Esophagus squamous epithelium (tissue), 5 donors: ENCODE results near the gene STAC3. TPM values are rescaled to one million over a fixed set of nuclear protein-coding genes. Genes with fewer than 3 reads are reported as not detected.

Experiments
- DNase-seq: peaks from one replicate; lab custom pipeline; 2025; lab: John Stamatoyannopoulos, UW
- H3K27ac ChIP-seq, 4 donors: fragments of 200-600 bp; sonication (generic); one replicate each; pipeline ENCODE4 v1.5.1; 2016 to 2019; ENCODE audit warnings: mild to moderate bottlenecking in 1 of 4
- H3K27me3 ChIP-seq, 4 donors: fragments of 200-600 bp; sonication (generic); 1 replicate in 3 of 4; 2 replicates in 1 of 4; pipeline versions ENCODE4 v1.5.1 to v1.6.0; 2017 to 2021; ENCODE audit warnings: antibody characterized with exemption in 1 of 4
- H3K36me3 ChIP-seq, 3 donors: fragments of 200-600 bp; sonication (generic); one replicate each; pipeline ENCODE4 v1.5.1; 2016 to 2019
- H3K4me1 ChIP-seq, 3 donors: fragments of 200-600 bp; sonication (generic); one replicate each; pipeline ENCODE4 v1.5.1; 2017 to 2019
- H3K4me3 ChIP-seq, 4 donors: fragments of 200-600 bp; sonication (generic); 1 replicate in 3 of 4; 2 replicates in 1 of 4; pipeline ENCODE4 v1.5.1; 2016 to 2019; ENCODE audit warnings: mild to moderate bottlenecking in 2 of 4, moderate library complexity in 1 of 4
- H3K9me3 ChIP-seq, 3 donors: fragments of 200-600 bp; sonication (generic); one replicate each; pipeline ENCODE4 v1.5.1; 2016 to 2019
- POLR2A ChIP-seq, 4 donors: fragments of 450-650 bp; IDR thresholded peaks; one replicate each; pipeline ENCODE4 v1.6.1; 2017; ENCODE audit warnings: antibody characterized with exemption in 4 of 4, mild to moderate bottlenecking in 4 of 4, moderate library complexity in 3 of 4
- WGBS, 2 donors: methylation state at CpG; one replicate each; pipeline ENCODE4 v1.1.5; 2018; 5-methylcytosine and 5-hydroxymethylcytosine counted together
- intact Hi-C: fragments of 100-400 bp; cut with DNase I; formaldehyde crosslinking; loops from one replicate; pipeline ENCODE4 v1.15.0; 2022
- total RNA-seq, 4 donors: library from RNA; depleted of rRNA; stranded (reverse); fragments of >200 nt; gene quantifications; one replicate each; pipeline ENCODE4 v1.1.0, GENCODE V29; 2016
- TF ChIP-seq, protein P1 (sequence below), 6 experiments: fragments of 450-650 bp in 4 of 6; fragments of 200-600 bp in 2 of 6; sonication (generic) in 2 of 6; IDR thresholded peaks; one replicate each; pipeline ENCODE4 v1.5.1; 2016 to 2019; ENCODE audit warnings: antibody characterized with exemption in 6 of 6, mild to moderate bottlenecking in 4 of 6, moderate library complexity in 4 of 6
- donor health status: DM: yes; HTN: yes; CAD: no.

Gene STAC3
- total RNA-seq, 4 donors from 2014 or later = 0.29 to 0.95 (median 0.47) TPM

DNA sequence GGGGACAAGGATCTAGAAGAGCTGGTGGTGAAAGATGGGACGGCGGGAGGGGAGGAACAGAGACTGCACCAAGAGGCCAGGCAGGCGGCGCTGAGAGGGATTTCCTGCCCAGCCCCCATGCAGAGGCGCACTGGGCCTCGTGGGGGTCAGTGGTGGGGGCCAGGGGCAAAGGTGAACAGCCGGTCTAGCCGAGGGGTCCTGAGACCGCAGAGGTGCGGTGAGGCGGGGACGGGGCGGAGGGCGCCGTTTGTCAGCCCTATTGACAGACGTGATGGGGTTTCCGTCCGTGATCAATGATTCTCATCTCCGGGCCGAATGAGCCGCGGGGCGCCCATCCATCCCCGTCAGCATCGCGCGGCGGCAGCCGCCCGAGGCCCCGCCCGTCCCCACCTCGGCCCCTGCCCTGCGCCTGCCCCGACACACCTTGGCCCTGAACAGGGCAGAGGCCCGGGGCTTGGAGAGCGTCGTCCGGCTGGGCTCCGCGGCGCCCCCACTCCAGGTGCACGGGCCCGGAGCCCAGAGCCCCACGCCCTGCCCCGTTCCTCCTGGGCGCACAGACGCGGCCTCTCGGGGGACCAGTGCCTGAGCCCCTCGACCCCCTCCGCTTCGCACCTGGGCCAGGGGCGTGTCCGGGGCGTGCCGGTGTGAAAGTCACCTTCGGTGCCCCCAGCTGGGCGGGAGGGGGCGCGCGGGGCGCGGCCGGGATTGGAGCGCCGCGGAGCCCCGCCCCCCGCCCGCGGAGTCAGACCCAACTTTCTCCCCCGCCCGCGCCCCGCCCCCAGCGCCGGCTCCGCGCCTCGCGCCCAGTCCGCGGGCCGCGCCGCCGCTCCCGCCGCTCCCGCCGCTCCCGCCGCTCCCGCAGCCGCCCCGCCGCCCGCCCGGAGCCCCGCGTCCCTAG lies 34.7 kb downstream of the STAC3 start, which contains the start of gene NXPH4:
Gene NXPH4 (plus strand): TSS at position 781 of the 898 bp plus-strand sequence. CDS start 176 bp downstream, outside the sequence.
- intact Hi-C loops = no loop called here
- H3K36me3 ChIP-seq = peaks cover 0 to 18% (median 7%) of the 10 kb centered on the region in 3 donors
- H3K27ac ChIP-seq = no peak within 1 kb of the TSS
- DNase-seq = no peak
- 4 to 5% methylated on average over 11 to 22 of the region's 102 CpGs for WGBS, 2 donors
- H3K4me1 ChIP-seq = peaks cover 29 to 74% (median 35%) of the 10 kb centered on the region in 3 donors
- peaks cover 0 to 76% (median 21%) of the 10 kb centered on the region in 4 donors for H3K27me3 ChIP-seq
- peak within 1 kb of the TSS; percentile 32 to 63 (median 47) for H3K4me3 ChIP-seq
- H3K9me3 ChIP-seq = no peaks in the 10 kb centered on the region
- TF ChIP-seq, protein P1, sequence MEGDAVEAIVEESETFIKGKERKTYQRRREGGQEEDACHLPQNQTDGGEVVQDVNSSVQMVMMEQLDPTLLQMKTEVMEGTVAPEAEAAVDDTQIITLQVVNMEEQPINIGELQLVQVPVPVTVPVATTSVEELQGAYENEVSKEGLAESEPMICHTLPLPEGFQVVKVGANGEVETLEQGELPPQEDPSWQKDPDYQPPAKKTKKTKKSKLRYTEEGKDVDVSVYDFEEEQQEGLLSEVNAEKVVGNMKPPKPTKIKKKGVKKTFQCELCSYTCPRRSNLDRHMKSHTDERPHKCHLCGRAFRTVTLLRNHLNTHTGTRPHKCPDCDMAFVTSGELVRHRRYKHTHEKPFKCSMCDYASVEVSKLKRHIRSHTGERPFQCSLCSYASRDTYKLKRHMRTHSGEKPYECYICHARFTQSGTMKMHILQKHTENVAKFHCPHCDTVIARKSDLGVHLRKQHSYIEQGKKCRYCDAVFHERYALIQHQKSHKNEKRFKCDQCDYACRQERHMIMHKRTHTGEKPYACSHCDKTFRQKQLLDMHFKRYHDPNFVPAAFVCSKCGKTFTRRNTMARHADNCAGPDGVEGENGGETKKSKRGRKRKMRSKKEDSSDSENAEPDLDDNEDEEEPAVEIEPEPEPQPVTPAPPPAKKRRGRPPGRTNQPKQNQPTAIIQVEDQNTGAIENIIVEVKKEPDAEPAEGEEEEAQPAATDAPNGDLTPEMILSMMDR (IDR thresholded peaks at IDR 0.05) = no peak
- TF ChIP-seq POLR2A (IDR thresholded peaks at IDR 0.05) = no peak

DNA sequence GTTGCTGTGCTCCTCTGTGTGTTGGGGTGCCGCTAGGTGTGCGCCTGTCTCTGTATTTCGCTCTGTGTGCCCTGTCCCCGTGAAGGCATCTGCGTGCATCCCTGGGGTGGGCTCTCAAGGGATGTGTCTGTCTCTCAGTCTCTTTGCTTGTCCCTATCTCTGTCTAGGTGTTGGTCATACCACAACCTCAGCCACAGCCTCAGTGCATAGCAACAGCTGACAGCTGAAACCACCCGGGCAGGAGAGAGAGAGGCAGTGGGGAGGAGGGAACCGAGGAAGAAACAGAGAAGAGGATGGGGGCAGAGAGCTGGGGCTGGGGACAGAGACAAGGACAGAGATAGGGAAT lies 35.3 kb downstream of the STAC3 start:
- H3K36me3 ChIP-seq = peaks cover 0 to 24% (median 7%) of the 10 kb centered on the region in 3 donors

DNA sequence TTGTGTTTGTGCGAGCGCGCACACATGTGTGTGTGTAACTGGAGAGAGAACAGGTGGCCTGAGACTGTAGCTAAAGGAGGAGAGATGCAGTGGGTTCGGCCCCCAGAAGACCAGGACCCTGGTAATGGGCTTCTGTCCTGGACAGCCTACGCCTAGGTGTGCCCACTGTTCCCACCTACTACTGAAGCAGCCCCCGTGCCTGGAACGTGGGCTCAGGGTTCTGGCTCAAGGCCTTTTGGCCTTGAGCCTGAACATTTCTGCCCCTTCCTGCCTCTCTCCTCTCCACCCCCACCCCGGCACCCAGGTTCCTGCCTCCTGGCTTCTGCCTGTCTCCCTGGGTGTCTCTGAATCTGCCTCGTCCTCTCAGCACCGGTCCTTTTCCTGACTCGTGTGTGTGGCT lies 35.9 kb downstream of the STAC3 start:
- peaks cover 0 to 64% (median 11%) of the 10 kb centered on the region in 4 donors for H3K27me3 ChIP-seq
- no peak overlapping the region for H3K27ac ChIP-seq
- no peaks in the 10 kb centered on the region for H3K9me3 ChIP-seq
- intact Hi-C loops = no loop called here
- H3K4me3 ChIP-seq = no peak overlapping the region
- H3K4me1 ChIP-seq = peaks cover 29 to 71% (median 35%) of the 10 kb centered on the region in 3 donors
- no peak for TF ChIP-seq POLR2A (IDR thresholded peaks at IDR 0.05)
- TF ChIP-seq, protein P1 (IDR thresholded peaks at IDR 0.05) = no peak
- 30% methylated on average over 11 of the region's 11 CpGs for WGBS, 2 donors
- H3K36me3 ChIP-seq = peaks cover 6 to 30% (median 7%) of the 10 kb centered on the region in 3 donors
- no peak for DNase-seq

More for the DNA sequence above, 35.3 kb downstream of the STAC3 start:
- intact Hi-C loops = no loop called here
- no peak for DNase-seq
- WGBS, 2 donors = 8 to 10% methylated on average over 5 to 7 of the region's 7 CpGs
- H3K27ac ChIP-seq = no peak overlapping the region
- H3K4me3 ChIP-seq = peak overlapping the region in 1 of 4 donors; percentile 63
- peaks cover 29 to 74% (median 35%) of the 10 kb centered on the region in 3 donors for H3K4me1 ChIP-seq
- H3K9me3 ChIP-seq = no peaks in the 10 kb centered on the region
- H3K27me3 ChIP-seq = peaks cover 0 to 70% (median 14%) of the 10 kb centered on the region in 4 donors
- TF ChIP-seq POLR2A (IDR thresholded peaks at IDR 0.05) = no peak
- TF ChIP-seq, protein P1 (IDR thresholded peaks at IDR 0.05) = no peak

DNA sequence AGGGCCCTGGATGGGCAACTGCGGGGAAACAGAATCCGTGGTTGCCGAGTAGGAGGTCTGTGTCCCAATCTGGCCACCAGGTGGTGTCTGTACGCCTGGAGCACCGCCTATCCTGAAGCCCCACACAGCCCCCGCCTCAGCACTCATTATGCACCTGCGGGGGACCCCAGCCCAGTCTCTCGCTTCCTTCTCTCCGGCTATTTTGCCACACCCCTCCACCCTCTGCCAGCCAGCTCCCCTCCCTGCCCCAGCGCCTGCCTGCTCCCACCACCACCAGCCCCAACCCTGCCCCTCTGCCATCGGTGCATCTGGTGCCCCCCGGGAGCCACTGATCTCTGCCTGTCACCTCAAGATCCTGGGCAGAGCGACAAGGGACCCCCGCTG lies 36.6 kb downstream of the STAC3 start:
- intact Hi-C loops = no loop called here
- no peak for TF ChIP-seq POLR2A (IDR thresholded peaks at IDR 0.05)
- TF ChIP-seq, protein P1 (IDR thresholded peaks at IDR 0.05) = peak; percentile 65 to 81 (median 70)
- Histone ChIP-seq H3K27ac (no peak overlapping the region), H3K9me3 (no peaks in the 10 kb centered on the region), H3K4me3 (no peak overlapping the region), H3K27me3 (peaks cover 0 to 58% (median 9%) of the 10 kb centered on the region in 4 donors), H3K36me3 (peaks cover 7 to 36% (median 12%) of the 10 kb centered on the region in 3 donors), H3K4me1 (peaks cover 29 to 64% (median 35%) of the 10 kb centered on the region in 3 donors)
- DNase-seq = no peak
- 3% methylated on average over 8 to 11 of the region's 14 CpGs for WGBS, 2 donors
